K562 (cell line): ENCODE measurements around the gene ASIC3.

Experiments
- BACH1 ChIP-seq: fragments of 200-800 bp; sonication (Bioruptor generic); IDR thresholded peaks from 2 replicates; pipeline ENCODE4 v1.6.1; 2016; ENCODE audit warnings: missing genetic modification characterization, missing compliant biosample characterization
- CREB1 ChIP-seq, 2 experiments: sonication (generic) in 1 of 2; formaldehyde crosslinking in 1 of 2; IDR thresholded peaks; 2 replicates each; pipeline versions ENCODE4 v1.6.1 to v1.8.0; 2012 to 2022; ENCODE audit warnings: inconsistent platforms in 1 of 2, mild to moderate bottlenecking in 1 of 2, missing genetic modification reagents in 1 of 2, moderate library complexity in 1 of 2
- KAT7 ChIP-seq: sonication (generic); formaldehyde crosslinking; IDR thresholded peaks from 2 replicates; pipeline ENCODE4 v1.8.0; 2022; ENCODE audit warnings: missing genetic modification reagents, mild to moderate bottlenecking, borderline replicate concordance
- ZC3H8 ChIP-seq: fragments of 450-650 bp; IDR thresholded peaks from 2 replicates; pipeline ENCODE4 v1.6.1; 2017
- TF ChIP-seq, protein P1 (sequence below): IDR thresholded peaks from 3 replicates; pipeline ENCODE4 v1.6.1; 2011; ENCODE audit warnings: borderline replicate concordance, mild to moderate bottlenecking; ENCODE audit not compliant: insufficient read length, insufficient read depth
- TF ChIP-seq, protein P2 (sequence below), 2 experiments: fragments of 450-650 bp in 1 of 2; sonication (generic) in 1 of 2; formaldehyde crosslinking in 1 of 2; IDR thresholded peaks; 2 replicates each; pipeline versions ENCODE4 v1.7.1 to v1.9.0; 2016 to 2022; ENCODE audit warnings: inconsistent platforms in 1 of 2, mild to moderate bottlenecking in 1 of 2, missing genetic modification reagents in 1 of 2
- TF ChIP-seq, protein P3 (sequence below): sonication (generic); formaldehyde crosslinking; IDR thresholded peaks from 2 replicates; pipeline ENCODE4 v1.8.1; 2023; ENCODE audit warnings: mild to moderate bottlenecking, missing genetic modification reagents

- TF ChIP-seq CREB1 (IDR thresholded peaks at IDR 0.05) (no peak), CREB1 (CRISPR knock-in tag; IDR thresholded peaks at IDR 0.05) (peak; percentile 13; the same call in 1 of the 2 replicates), ZC3H8 (0 out of 2 replicates have a peak, but pooled peaks have one; percentile 30), KAT7 (CRISPR knock-in tag) (peak; percentile 82; the same call in 1 of the 2 replicates), BACH1 (tag) (no peak)
- TF ChIP-seq, protein P1, sequence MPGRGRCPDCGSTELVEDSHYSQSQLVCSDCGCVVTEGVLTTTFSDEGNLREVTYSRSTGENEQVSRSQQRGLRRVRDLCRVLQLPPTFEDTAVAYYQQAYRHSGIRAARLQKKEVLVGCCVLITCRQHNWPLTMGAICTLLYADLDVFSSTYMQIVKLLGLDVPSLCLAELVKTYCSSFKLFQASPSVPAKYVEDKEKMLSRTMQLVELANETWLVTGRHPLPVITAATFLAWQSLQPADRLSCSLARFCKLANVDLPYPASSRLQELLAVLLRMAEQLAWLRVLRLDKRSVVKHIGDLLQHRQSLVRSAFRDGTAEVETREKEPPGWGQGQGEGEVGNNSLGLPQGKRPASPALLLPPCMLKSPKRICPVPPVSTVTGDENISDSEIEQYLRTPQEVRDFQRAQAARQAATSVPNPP: no peak
- TF ChIP-seq, protein P2, sequence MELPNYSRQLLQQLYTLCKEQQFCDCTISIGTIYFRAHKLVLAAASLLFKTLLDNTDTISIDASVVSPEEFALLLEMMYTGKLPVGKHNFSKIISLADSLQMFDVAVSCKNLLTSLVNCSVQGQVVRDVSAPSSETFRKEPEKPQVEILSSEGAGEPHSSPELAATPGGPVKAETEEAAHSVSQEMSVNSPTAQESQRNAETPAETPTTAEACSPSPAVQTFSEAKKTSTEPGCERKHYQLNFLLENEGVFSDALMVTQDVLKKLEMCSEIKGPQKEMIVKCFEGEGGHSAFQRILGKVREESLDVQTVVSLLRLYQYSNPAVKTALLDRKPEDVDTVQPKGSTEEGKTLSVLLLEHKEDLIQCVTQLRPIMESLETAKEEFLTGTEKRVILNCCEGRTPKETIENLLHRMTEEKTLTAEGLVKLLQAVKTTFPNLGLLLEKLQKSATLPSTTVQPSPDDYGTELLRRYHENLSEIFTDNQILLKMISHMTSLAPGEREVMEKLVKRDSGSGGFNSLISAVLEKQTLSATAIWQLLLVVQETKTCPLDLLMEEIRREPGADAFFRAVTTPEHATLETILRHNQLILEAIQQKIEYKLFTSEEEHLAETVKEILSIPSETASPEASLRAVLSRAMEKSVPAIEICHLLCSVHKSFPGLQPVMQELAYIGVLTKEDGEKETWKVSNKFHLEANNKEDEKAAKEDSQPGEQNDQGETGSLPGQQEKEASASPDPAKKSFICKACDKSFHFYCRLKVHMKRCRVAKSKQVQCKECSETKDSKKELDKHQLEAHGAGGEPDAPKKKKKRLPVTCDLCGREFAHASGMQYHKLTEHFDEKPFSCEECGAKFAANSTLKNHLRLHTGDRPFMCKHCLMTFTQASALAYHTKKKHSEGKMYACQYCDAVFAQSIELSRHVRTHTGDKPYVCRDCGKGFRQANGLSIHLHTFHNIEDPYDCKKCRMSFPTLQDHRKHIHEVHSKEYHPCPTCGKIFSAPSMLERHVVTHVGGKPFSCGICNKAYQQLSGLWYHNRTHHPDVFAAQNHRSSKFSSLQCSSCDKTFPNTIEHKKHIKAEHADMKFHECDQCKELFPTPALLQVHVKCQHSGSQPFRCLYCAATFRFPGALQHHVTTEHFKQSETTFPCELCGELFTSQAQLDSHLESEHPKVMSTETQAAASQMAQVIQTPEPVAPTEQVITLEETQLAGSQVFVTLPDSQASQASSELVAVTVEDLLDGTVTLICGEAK (IDR thresholded peaks at IDR 0.05): no peak
- TF ChIP-seq, protein P2 (CRISPR knock-in tag; IDR thresholded peaks at IDR 0.05): no peak
- TF ChIP-seq, protein P3, sequence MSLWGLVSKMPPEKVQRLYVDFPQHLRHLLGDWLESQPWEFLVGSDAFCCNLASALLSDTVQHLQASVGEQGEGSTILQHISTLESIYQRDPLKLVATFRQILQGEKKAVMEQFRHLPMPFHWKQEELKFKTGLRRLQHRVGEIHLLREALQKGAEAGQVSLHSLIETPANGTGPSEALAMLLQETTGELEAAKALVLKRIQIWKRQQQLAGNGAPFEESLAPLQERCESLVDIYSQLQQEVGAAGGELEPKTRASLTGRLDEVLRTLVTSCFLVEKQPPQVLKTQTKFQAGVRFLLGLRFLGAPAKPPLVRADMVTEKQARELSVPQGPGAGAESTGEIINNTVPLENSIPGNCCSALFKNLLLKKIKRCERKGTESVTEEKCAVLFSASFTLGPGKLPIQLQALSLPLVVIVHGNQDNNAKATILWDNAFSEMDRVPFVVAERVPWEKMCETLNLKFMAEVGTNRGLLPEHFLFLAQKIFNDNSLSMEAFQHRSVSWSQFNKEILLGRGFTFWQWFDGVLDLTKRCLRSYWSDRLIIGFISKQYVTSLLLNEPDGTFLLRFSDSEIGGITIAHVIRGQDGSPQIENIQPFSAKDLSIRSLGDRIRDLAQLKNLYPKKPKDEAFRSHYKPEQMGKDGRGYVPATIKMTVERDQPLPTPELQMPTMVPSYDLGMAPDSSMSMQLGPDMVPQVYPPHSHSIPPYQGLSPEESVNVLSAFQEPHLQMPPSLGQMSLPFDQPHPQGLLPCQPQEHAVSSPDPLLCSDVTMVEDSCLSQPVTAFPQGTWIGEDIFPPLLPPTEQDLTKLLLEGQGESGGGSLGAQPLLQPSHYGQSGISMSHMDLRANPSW (CRISPR knock-in tag): peak; percentile 91; the same call in 1 of the 2 replicates
Measured at GRCh38 chr7:151010307-151011096, 37.8 kb upstream of the ASIC3 start.
